ENCODE results near the gene MORN1. TPM values are rescaled to one million over a fixed set of nuclear protein-coding genes. Genes with fewer than 3 reads are reported as not detected.

MORN1 gene
- total RNA-seq, 1 donor from 2014 or later = 12.7 TPM

DNA sequence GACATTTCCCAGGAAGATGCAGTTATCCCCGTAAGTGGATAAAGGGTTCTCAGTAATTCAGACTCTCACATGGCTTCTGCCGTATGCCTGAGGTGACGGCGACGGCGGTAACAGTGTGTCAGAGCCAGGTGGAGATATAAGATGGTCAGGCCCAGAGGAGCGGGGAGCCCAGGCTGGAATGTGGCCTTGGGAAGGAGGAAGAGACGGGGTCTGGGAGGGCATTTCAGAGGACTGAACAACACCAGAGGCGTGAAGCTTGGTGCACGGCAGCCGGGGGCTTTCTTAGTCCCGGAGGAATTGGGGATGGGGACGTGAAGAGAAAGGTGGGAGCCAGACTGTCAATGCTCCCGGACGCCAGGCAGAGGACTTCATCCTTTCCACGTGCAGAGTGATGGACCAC is 1.3 kb upstream of the MORN1 start:
- Mint-ChIP-seq H3K4me1 (ENCODE audit: unreplicated experiment) (peaks cover 31% of the 10 kb centered on the region), H3K27me3 (ENCODE audit: unreplicated experiment) (no peaks in the 10 kb centered on the region), H3K27ac (ENCODE audit: unreplicated experiment) (peak overlapping the region; percentile 62), H3K36me3 (ENCODE audit: unreplicated experiment) (peaks cover 13% of the 10 kb centered on the region), H3K4me3 (ENCODE audit: unreplicated experiment) (peak overlapping the region; percentile 82), H3K9me3 (ENCODE audit: unreplicated experiment) (no peaks in the 10 kb centered on the region)
- no peak for TF ChIP-seq CTCF (IDR thresholded peaks at IDR 0.05)
- no peak for DNase-seq (ENCODE audit: extremely low spot score, unreplicated experiment)

- no peaks in the 10 kb centered on the region for H3K27me3 Mint-ChIP-seq (ENCODE audit: unreplicated experiment)
- no peak for TF ChIP-seq CTCF (IDR thresholded peaks at IDR 0.05)
Observed at GRCh38 chr1:2391931-2392509, 666 bp upstream of the MORN1 start.

GRCh38 chr1:2389644-2390043 is 1.7 kb downstream of the MORN1 start:
- no peaks in the 10 kb centered on the region for H3K9me3 Mint-ChIP-seq (ENCODE audit: unreplicated experiment)
- H3K4me1 Mint-ChIP-seq (ENCODE audit: unreplicated experiment) = peaks cover 29% of the 10 kb centered on the region
- no peaks in the 10 kb centered on the region for H3K27me3 Mint-ChIP-seq (ENCODE audit: unreplicated experiment)
- H3K4me3 Mint-ChIP-seq (ENCODE audit: unreplicated experiment) = peak overlapping the region; percentile 76
- peaks cover 2% of the 10 kb centered on the region for H3K36me3 Mint-ChIP-seq (ENCODE audit: unreplicated experiment)
- no peak for DNase-seq (ENCODE audit: extremely low spot score, unreplicated experiment)
- TF ChIP-seq CTCF (IDR thresholded peaks at IDR 0.05) = no peak
- H3K27ac Mint-ChIP-seq (ENCODE audit: unreplicated experiment) = no peak overlapping the region

More at GRCh38 chr1:2391931-2392509, 666 bp upstream of the MORN1 start:
- Mint-ChIP-seq H3K9me3 (ENCODE audit: unreplicated experiment) (no peaks in the 10 kb centered on the region), H3K4me3 (ENCODE audit: unreplicated experiment) (peak overlapping the region; percentile 82), H3K27ac (ENCODE audit: unreplicated experiment) (peak overlapping the region; percentile 62), H3K36me3 (ENCODE audit: unreplicated experiment) (peaks cover 10% of the 10 kb centered on the region), H3K4me1 (ENCODE audit: unreplicated experiment) (peaks cover 31% of the 10 kb centered on the region)
- DNase-seq (ENCODE audit: extremely low spot score, unreplicated experiment) = no peak

- no peak for DNase-seq (ENCODE audit: extremely low spot score, unreplicated experiment)
- no peak overlapping the region for H3K27ac Mint-ChIP-seq (ENCODE audit: unreplicated experiment)
- no peaks in the 10 kb centered on the region for H3K27me3 Mint-ChIP-seq (ENCODE audit: unreplicated experiment)
- H3K4me1 Mint-ChIP-seq (ENCODE audit: unreplicated experiment) = peaks cover 21% of the 10 kb centered on the region
- H3K36me3 Mint-ChIP-seq (ENCODE audit: unreplicated experiment) = peaks cover 2% of the 10 kb centered on the region
- TF ChIP-seq CTCF (IDR thresholded peaks at IDR 0.05) = no peak
- H3K9me3 Mint-ChIP-seq (ENCODE audit: unreplicated experiment) = no peaks in the 10 kb centered on the region
- H3K4me3 Mint-ChIP-seq (ENCODE audit: unreplicated experiment) = no peak overlapping the region
Observed at GRCh38 chr1:2388004-2388913, 3.1 kb downstream of the MORN1 start.
